ENCODE data around the gene SPECC1.

- TF ChIP-seq CTCF (IDR thresholded peaks at IDR 0.05) (no peak), MAX (CRISPR knock-in tag; IDR thresholded peaks at IDR 0.05) (no peak), ZBTB43 (CRISPR knock-in tag; IDR thresholded peaks at IDR 0.05) (no peak), NR3C1 (CRISPR knock-in tag; conservative IDR thresholded peaks at IDR 0.05; ENCODE audit: low read depth) (no peak), ZNF532 (CRISPR knock-in tag; IDR thresholded peaks at IDR 0.05; ENCODE audit: borderline replicate concordance) (no peak), HMGXB4 (CRISPR knock-in tag; IDR thresholded peaks at IDR 0.05) (no peak), ATF6 (CRISPR knock-in tag; IDR thresholded peaks at IDR 0.05) (no peak), ZNF138 (CRISPR knock-in tag; conservative IDR thresholded peaks at IDR 0.05) (no peak), ELF4 (CRISPR knock-in tag; IDR thresholded peaks at IDR 0.05; ENCODE audit: low read depth) (no peak), TCF7 (CRISPR knock-in tag; IDR thresholded peaks at IDR 0.05; ENCODE audit: low read depth) (no peak)
Measured at GRCh38 chr17:20278805-20279204, 269.6 kb downstream of the SPECC1 start.
